Measurements from ENCODE around the gene CABLES1. TPM values are rescaled to one million over a fixed set of nuclear protein-coding genes. Genes with fewer than 3 reads are reported as not detected.
A peak's percentile ranks its signal among the peaks of the same experiment; 100 is the strongest.

Gene CABLES1
- total RNA-seq, 1 donor from 2014 or later: 39.3 TPM

DNA sequence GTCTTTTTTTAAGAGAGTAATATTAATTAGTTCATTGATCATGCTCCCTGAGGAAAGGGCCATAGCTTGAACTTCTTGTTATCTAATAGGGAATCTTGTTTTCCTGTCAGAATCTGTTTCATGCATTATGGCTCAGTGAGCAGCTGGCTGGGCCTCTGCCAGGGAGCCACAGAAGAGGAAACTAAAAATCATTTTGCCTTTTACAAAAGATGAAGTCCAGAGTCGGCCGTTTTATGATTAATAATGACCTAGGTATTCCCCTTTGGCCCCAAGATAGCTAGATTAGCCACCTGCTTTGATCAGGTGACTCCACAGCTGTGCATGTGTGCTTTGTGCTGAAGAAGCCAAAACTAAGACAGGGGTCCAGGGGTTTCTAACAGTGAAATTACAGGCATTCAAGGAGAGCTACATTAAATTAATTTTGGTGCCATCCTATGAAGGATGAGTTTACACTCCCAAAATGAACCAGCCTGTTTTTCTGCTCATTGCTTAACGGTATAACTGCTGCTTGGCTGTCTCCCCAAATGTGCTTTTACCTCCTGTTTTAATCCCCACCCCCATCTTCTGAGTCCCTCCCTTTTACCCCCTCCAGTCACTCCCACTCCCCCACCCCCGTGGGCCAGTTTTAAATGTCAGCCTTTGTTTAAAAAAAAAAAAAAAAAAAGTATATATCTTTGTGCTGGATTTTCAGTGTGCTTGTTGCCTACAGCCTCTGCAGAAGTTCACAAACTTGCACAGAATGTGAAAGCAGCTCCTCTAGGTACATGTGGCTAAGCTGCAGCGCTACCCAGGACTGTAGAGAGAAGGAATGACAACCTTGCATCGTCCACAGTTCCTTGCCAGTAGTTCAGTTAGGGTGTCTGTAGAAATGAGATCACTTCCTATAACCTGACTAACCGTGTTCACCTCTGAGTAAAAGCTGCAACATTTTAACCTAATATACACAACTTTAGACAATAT is 93.1 kb downstream of the CABLES1 start:
- no peak for DNase-seq (ENCODE audit: extremely low spot score in 2 of 2)
- Histone ChIP-seq H3K27me3 (no peaks in the 10 kb centered on the region), H3K4me3 (no peak overlapping the region), H3K9me3 (no peaks in the 10 kb centered on the region), H3K36me3 (no peaks in the 10 kb centered on the region), H3K4me1 (peaks cover 89% of the 10 kb centered on the region), H3K27ac (peak overlapping the region; percentile 79)
- intact Hi-C loops (cut with DNase I): no loop called here
- TF ChIP-seq, protein P1, sequence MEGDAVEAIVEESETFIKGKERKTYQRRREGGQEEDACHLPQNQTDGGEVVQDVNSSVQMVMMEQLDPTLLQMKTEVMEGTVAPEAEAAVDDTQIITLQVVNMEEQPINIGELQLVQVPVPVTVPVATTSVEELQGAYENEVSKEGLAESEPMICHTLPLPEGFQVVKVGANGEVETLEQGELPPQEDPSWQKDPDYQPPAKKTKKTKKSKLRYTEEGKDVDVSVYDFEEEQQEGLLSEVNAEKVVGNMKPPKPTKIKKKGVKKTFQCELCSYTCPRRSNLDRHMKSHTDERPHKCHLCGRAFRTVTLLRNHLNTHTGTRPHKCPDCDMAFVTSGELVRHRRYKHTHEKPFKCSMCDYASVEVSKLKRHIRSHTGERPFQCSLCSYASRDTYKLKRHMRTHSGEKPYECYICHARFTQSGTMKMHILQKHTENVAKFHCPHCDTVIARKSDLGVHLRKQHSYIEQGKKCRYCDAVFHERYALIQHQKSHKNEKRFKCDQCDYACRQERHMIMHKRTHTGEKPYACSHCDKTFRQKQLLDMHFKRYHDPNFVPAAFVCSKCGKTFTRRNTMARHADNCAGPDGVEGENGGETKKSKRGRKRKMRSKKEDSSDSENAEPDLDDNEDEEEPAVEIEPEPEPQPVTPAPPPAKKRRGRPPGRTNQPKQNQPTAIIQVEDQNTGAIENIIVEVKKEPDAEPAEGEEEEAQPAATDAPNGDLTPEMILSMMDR (IDR thresholded peaks at IDR 0.05): no peak
- TF ChIP-seq POLR2AphosphoS5 (IDR thresholded peaks at IDR 0.05; ENCODE audit: insufficient read depth in 1 of 2, low read depth in 1 of 2): no peak
- TF ChIP-seq POLR2A (IDR thresholded peaks at IDR 0.05): no peak

GRCh38 chr18:23229472-23229871 is 94.2 kb downstream of the CABLES1 start:
- DNase-seq (ENCODE audit: extremely low spot score in 2 of 2): no peak
- Histone ChIP-seq H3K36me3 (no peaks in the 10 kb centered on the region), H3K4me3 (no peak overlapping the region), H3K27ac (peak overlapping the region; percentile 79), H3K9me3 (no peaks in the 10 kb centered on the region), H3K4me1 (peaks cover 79% of the 10 kb centered on the region), H3K27me3 (no peaks in the 10 kb centered on the region)
- TF ChIP-seq POLR2A (IDR thresholded peaks at IDR 0.05) (no peak), POLR2AphosphoS5 (IDR thresholded peaks at IDR 0.05; ENCODE audit: insufficient read depth in 1 of 2, low read depth in 1 of 2) (no peak)
- TF ChIP-seq, protein P1 (IDR thresholded peaks at IDR 0.05): no peak
- intact Hi-C loops (cut with DNase I): no loop called here

DNA sequence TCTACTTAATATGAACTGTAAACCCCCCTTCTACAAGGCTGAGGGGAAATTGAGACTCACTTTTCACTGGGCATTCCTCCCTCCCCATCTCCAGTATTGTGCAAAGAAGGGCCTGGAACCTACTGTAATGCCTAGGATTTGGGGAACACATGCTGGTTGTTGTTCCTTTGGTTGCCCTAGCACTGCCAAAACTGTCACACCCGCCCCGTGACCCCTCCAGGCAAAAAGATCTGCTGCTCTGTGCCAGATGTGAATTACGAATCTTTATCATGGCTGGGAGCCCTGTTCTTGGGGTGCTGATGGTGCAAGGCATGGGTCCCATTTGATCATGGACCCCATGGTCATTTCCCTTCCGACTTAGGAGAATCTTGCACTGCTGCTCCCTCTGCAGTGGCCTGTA is 95.4 kb downstream of the CABLES1 start:
- intact Hi-C loops (cut with DNase I): loop anchor here (10.0 kb wide), 1 partner anchor 96 kb away; the partner anchor contains the start of gene CABLES1
- TF ChIP-seq, protein P1 (IDR thresholded peaks at IDR 0.05): no peak
- TF ChIP-seq POLR2A (IDR thresholded peaks at IDR 0.05) (no peak), POLR2AphosphoS5 (IDR thresholded peaks at IDR 0.05; ENCODE audit: insufficient read depth in 1 of 2, low read depth in 1 of 2) (no peak)
- Histone ChIP-seq H3K4me1 (peaks cover 67% of the 10 kb centered on the region), H3K27me3 (no peaks in the 10 kb centered on the region), H3K9me3 (no peaks in the 10 kb centered on the region), H3K27ac (peak overlapping the region; percentile 79), H3K36me3 (no peaks in the 10 kb centered on the region), H3K4me3 (no peak overlapping the region)
- no peak for DNase-seq (ENCODE audit: extremely low spot score in 2 of 2)

DNA sequence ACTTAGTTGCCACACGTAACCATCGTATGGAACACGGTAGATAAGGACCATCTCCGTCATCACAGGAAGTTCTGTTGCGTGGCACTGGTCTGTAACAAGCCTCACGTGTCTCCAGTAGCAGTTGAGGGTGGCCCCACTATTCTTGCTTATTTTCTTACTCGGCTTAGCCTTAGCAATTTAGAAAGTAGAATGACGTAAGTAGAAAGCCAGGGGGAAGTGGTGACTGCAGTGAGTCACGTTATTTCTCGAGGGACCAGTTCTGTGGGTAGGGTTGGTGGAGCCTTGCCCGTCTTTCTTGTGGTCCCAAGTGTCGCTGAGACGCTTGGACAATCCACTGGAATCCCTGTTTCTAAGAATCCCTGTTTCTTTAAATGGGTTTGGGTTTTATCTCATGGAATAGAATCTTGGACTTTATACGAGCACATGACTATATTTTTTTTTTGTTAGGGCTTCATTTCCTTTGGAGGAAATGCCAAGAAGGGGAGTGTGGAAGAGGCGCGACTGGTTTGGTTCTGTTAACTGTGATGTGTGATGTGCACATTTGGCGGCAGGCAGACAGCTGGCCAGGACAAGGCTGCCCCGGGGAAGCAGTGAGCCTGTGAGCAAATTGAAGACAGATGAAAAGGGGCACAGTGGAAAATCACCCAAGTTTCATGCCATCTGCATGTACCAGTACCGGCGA is 96.2 kb downstream of the CABLES1 start:
- DNase-seq (ENCODE audit: extremely low spot score in 2 of 2): no peak
- no peak overlapping the region for H3K4me3 ChIP-seq
- H3K27ac ChIP-seq: peak overlapping the region; percentile 79
- no peaks in the 10 kb centered on the region for H3K36me3 ChIP-seq
- intact Hi-C loops (cut with DNase I): loop anchor here (10.0 kb wide), 1 partner anchor 97 kb away; the partner anchor contains the start of gene CABLES1
- TF ChIP-seq POLR2A (IDR thresholded peaks at IDR 0.05): no peak
- peak; percentile 39 to 90 for TF ChIP-seq POLR2AphosphoS5 (IDR thresholded peaks at IDR 0.05; ENCODE audit: insufficient read depth in 1 of 2, low read depth in 1 of 2)
- TF ChIP-seq, protein P1 (IDR thresholded peaks at IDR 0.05): no peak
- H3K9me3 ChIP-seq: no peaks in the 10 kb centered on the region
- peaks cover 62% of the 10 kb centered on the region for H3K4me1 ChIP-seq
- H3K27me3 ChIP-seq: no peaks in the 10 kb centered on the region

Measured in vagina (tissue), 2 donors.